Measurements from ENCODE around the gene RFC1. TPM values are rescaled to one million over a fixed set of nuclear protein-coding genes. Genes with fewer than 3 reads are reported as not detected.

Gene RFC1
- polyA plus RNA-seq, 3 donors: 67.3 to 77.9 (median 68.0) TPM

DNA sequence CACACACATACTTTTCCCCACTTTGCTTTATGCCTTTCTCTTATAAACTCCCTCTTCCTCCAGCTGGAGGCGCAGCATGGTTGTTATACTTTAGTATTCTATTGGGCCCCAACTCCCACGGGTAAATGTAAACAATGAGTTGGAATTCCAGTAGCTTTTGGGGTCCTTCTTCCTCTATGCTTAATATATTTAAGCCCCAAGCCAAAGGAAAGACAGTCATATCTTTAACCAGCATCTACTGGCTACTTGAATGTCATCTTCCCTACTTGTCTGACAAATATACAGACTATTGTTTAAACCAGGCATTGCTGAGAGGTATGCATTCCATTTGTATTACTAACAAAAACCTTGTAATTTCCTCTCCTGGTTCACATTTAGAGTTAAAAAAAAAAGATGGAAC is 110.9 kb downstream of the RFC1 start:
- DNase-seq: no peak

DNA sequence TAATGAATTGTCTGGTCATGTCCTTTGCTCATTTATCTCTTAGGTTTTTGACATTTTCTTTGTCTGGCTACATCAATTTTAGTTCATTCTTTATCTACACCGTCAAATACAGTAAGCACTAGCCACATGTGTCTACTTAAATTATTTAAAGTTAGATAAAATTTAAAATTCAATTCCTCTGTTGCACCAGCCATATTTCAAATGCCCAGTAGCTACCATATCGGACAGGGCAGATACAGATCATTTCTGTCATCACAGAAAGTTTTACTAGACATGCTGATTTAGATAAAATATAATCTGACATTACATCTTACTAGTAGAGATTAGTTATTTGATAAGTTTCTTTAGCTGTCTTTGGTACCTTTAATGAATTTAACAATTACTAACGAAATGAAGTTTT is 122.7 kb downstream of the RFC1 start:
- DNase-seq: no peak

Other genes with a start within 250 kb of the RFC1 start
- gene WDR19, start 183.8 kb downstream of the RFC1 start, polyA plus RNA-seq (ENCODE audit: insufficient read length in 3 of 3): 100 to 1,000 TPM in 2 of 3 donors, 10 to 100 TPM in 1; 83.2 to 110 (median 102) TPM
- gene KLB, start 40.6 kb upstream of the RFC1 start, polyA plus RNA-seq (ENCODE audit: insufficient read length in 3 of 3): under 1 TPM; 0.16 to 0.27 (median 0.18) TPM
- gene RPL9, start 92.6 kb upstream of the RFC1 start, polyA plus RNA-seq (ENCODE audit: insufficient read length in 3 of 3): 1,000 to 10,000 TPM; 1,408 to 1,516 (median 1,436) TPM
- gene LIAS, start 92.7 kb upstream of the RFC1 start, polyA plus RNA-seq (ENCODE audit: insufficient read length in 3 of 3): 10 to 100 TPM; 17.9 to 35.9 (median 30.5) TPM
- gene UGDH, start 161.1 kb upstream of the RFC1 start, polyA plus RNA-seq (ENCODE audit: insufficient read length in 3 of 3): 100 to 1,000 TPM in 2 of 3 donors, 10 to 100 TPM in 1; 92.9 to 117 (median 109) TPM